Natural killer cell (primary cell): Measurements from ENCODE around the gene THRB. TPM values are rescaled to one million over a fixed set of nuclear protein-coding genes. Genes with fewer than 3 reads are reported as not detected.

Source experiments
- ATAC-seq, 3 donors: fragments of 150-1000 bp in 2 of 3; fragments of 200-7000 bp in 1 of 3; cut with Tn5 transposase; 1 replicate in 1 of 3; 2 replicates in 2 of 3; pipeline ENCODE4 v1.10.0; 2021; ENCODE audit warnings: mild to moderate bottlenecking in 2 of 3, moderate library complexity in 2 of 3
- DNase-seq, 2 donors: peaks; one replicate each; pipeline versions ENCODE4 v3.0.0 to v3.0.0-alpha.2; 2013 to 2021; ENCODE audit warnings: mixed read lengths in 1 of 2
- H3K27ac ChIP-seq: one replicate; pipeline ENCODE4 v1.5.1; 2013; ENCODE audit warnings: mild to moderate bottlenecking, low read length
- H3K27me3 ChIP-seq: one replicate; pipeline ENCODE4 v1.6.1; 2013; ENCODE audit warnings: low read length; ENCODE audit not compliant: control insufficient read depth, insufficient read depth
- H3K36me3 ChIP-seq: one replicate; pipeline ENCODE4 v1.6.1; 2013; ENCODE audit warnings: low read length; ENCODE audit not compliant: control insufficient read depth, insufficient read depth
- H3K4me1 ChIP-seq: one replicate; pipeline ENCODE4 v1.6.1; 2013; ENCODE audit warnings: low read length; ENCODE audit not compliant: control insufficient read depth, insufficient read depth
- H3K4me3 ChIP-seq: one replicate; pipeline ENCODE4 v1.5.1; 2013; ENCODE audit warnings: low read length
- H3K9me3 ChIP-seq: one replicate; pipeline ENCODE4 v1.6.1; 2013; ENCODE audit warnings: low read length; ENCODE audit not compliant: control insufficient read depth, insufficient read depth
- H3K27ac Mint-ChIP-seq, 2 donors: one replicate each; pipeline ENCODE4 v1.8.0; 2022; ENCODE audit warnings: mild to moderate bottlenecking in 2 of 2, mixed read lengths in 2 of 2, moderate library complexity in 1 of 2
- H3K27me3 Mint-ChIP-seq, 2 donors: one replicate each; pipeline ENCODE4 v1.8.0; 2022; ENCODE audit warnings: low read depth in 2 of 2, mixed read lengths in 2 of 2
- H3K36me3 Mint-ChIP-seq: one replicate; pipeline ENCODE4 v1.8.0; 2022; ENCODE audit warnings: mixed read lengths
- H3K4me1 Mint-ChIP-seq, 2 donors: one replicate each; pipeline ENCODE4 v1.8.0; 2022; ENCODE audit warnings: mixed read lengths in 2 of 2
- H3K4me3 Mint-ChIP-seq: one replicate; pipeline ENCODE4 v1.8.0; 2022; ENCODE audit warnings: mild to moderate bottlenecking, moderate library complexity, mixed read lengths
- H3K9me3 Mint-ChIP-seq, 2 donors: one replicate each; pipeline ENCODE4 v1.8.0; 2022; ENCODE audit warnings: mixed read lengths in 2 of 2
- CTCF ChIP-seq: fragments of 200-600 bp; IDR thresholded peaks from one replicate; pipeline ENCODE4 v1.8.0; 2022; ENCODE audit warnings: antibody characterized with exemption
- WGBS: methylation state at CpG from one replicate; pipeline ENCODE4 v1.1.7; 2013; ENCODE audit warnings: missing lambda C conversion rate; ENCODE audit not compliant: insufficient coverage; 5-methylcytosine and 5-hydroxymethylcytosine counted together
- intact Hi-C: fragments of 100-400 bp; cut with micrococcal nuclease; formaldehyde crosslinking; loops from one replicate; pipeline ENCODE4 v1.14.2; 2022
- total RNA-seq, 4 donors: library from RNA; stranded (reverse); fragments of 120-200 nt in 1 of 4; gene quantifications; one replicate each; pipeline versions ENCODE4 v1.2.3 to v1.2.4, GENCODE V29; 2013 to 2022

Gene THRB
- total RNA-seq, 3 donors from 2014 or later (not counting 1 experiment from before 2014, with no cell fraction given): 0.05 TPM; not detected in 2

GRCh38 chr3:24521420-24522145 lies 26.9 kb upstream of the THRB start:
- H3K27ac Mint-ChIP-seq: no peak overlapping the region
- H3K9me3 ChIP-seq: no peaks in the 10 kb centered on the region
- DNase-seq (no peak), ATAC-seq (peak in 2 of 3 donors; percentile 35 to 63)
- H3K27me3 Mint-ChIP-seq: peaks cover 33 to 46% of the 10 kb centered on the region in 2 donors
- no peak for TF ChIP-seq CTCF
- H3K4me3 Mint-ChIP-seq: peak overlapping the region; percentile 22
- intact Hi-C loops: no loop called here
- peaks cover 0 to 2% of the 10 kb centered on the region in 2 donors for H3K9me3 Mint-ChIP-seq
- peaks cover 0 to 7% of the 10 kb centered on the region in 2 donors for H3K4me1 Mint-ChIP-seq
- H3K4me3 ChIP-seq: peak overlapping the region; percentile 41
- H3K36me3 Mint-ChIP-seq: no peaks in the 10 kb centered on the region
- WGBS: under 1% methylated on average over 79 of the region's 79 CpGs
- peaks cover 21% of the 10 kb centered on the region for H3K27me3 ChIP-seq
- no peak overlapping the region for H3K27ac ChIP-seq
- H3K4me1 ChIP-seq: peaks cover 12% of the 10 kb centered on the region
- no peaks in the 10 kb centered on the region for H3K36me3 ChIP-seq

GRCh38 chr3:24520976-24521419 lies 26.3 kb upstream of the THRB start:
- H3K4me3 ChIP-seq: peak overlapping the region; percentile 41
- H3K36me3 ChIP-seq: no peaks in the 10 kb centered on the region
- H3K4me1 ChIP-seq: peaks cover 12% of the 10 kb centered on the region
- WGBS: 9% methylated on average over 8 of the region's 8 CpGs
- DNase-seq: no peak
- no peaks in the 10 kb centered on the region for H3K9me3 ChIP-seq
- Mint-ChIP-seq H3K4me1 (peaks cover 0 to 7% of the 10 kb centered on the region in 2 donors), H3K27ac (no peak overlapping the region), H3K9me3 (peaks cover 0 to 2% of the 10 kb centered on the region in 2 donors), H3K36me3 (no peaks in the 10 kb centered on the region), H3K27me3 (peaks cover 33 to 46% of the 10 kb centered on the region in 2 donors), H3K4me3 (peak overlapping the region; percentile 22)
- intact Hi-C loops: no loop called here
- H3K27me3 ChIP-seq: peaks cover 21% of the 10 kb centered on the region
- ATAC-seq: peak in 1 of 3 donors; percentile 7
- TF ChIP-seq CTCF: no peak
- H3K27ac ChIP-seq: no peak overlapping the region

GRCh38 chr3:24520101-24520495 lies 25.4 kb upstream of the THRB start:
- H3K27ac Mint-ChIP-seq: no peak overlapping the region
- H3K4me1 Mint-ChIP-seq: peaks cover 0 to 7% of the 10 kb centered on the region in 2 donors
- no peak for ATAC-seq
- H3K9me3 Mint-ChIP-seq: peaks cover 0 to 2% of the 10 kb centered on the region in 2 donors
- intact Hi-C loops: no loop called here
- no peaks in the 10 kb centered on the region for H3K9me3 ChIP-seq
- H3K4me3 ChIP-seq: no peak overlapping the region
- peaks cover 33 to 46% of the 10 kb centered on the region in 2 donors for H3K27me3 Mint-ChIP-seq
- peaks cover 21% of the 10 kb centered on the region for H3K27me3 ChIP-seq
- peaks cover 12% of the 10 kb centered on the region for H3K4me1 ChIP-seq
- WGBS: 92% methylated on average over 2 of the region's 2 CpGs
- no peaks in the 10 kb centered on the region for H3K36me3 Mint-ChIP-seq
- no peak overlapping the region for H3K27ac ChIP-seq
- H3K36me3 ChIP-seq: no peaks in the 10 kb centered on the region
- TF ChIP-seq CTCF: no peak
- DNase-seq: no peak
- no peak overlapping the region for H3K4me3 Mint-ChIP-seq
